ENCODE results near the gene NSL1. TPM values are rescaled to one million over a fixed set of nuclear protein-coding genes. Genes with fewer than 3 reads are reported as not detected.

NSL1 gene
- total and polyA plus RNA-seq, 4 donors = 9.2 to 48.8 (median 27.0) TPM

DNA sequence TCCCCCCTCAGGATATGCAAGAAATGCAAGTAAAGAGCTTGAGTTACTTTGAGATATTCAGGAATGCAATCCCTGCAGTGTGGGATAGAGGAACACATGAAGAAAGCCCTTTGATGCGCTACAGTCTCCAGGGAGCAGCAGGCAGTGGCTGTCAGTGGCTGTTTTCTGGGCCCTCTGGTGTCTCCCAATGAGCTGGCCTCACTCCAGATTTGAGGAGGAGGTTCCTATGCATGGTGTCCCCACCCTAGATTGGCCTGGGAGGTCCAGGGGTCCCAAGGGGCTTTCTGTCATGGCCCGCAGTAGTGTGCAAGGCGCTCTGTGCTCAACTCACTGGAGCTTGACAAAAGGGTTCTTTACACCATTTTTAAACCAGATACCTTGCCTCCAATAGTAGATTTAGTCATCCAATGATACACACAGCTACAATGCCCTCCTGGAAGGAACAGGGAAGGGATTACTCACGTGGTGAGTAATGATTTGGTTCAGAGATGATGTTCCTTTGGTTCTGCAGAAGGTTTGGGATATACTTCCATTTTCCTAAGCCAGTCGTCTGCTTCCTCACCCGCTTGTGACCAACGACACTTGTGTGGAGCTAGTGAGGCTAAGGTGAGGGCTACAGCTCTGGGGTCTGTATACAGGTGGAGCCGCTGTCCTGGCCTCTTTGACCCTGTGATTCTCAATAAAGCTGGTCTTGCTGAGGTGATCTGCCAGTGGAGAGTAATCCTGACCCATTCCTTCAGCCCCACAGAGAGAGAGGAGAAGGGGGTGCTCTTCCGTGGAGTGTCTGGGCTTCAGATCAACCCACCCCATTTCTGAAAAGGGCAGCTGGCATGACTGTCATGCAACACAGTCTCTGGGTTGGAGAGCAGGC, 98.6 kb downstream of the NSL1 start:
- TF ChIP-seq, protein P1, sequence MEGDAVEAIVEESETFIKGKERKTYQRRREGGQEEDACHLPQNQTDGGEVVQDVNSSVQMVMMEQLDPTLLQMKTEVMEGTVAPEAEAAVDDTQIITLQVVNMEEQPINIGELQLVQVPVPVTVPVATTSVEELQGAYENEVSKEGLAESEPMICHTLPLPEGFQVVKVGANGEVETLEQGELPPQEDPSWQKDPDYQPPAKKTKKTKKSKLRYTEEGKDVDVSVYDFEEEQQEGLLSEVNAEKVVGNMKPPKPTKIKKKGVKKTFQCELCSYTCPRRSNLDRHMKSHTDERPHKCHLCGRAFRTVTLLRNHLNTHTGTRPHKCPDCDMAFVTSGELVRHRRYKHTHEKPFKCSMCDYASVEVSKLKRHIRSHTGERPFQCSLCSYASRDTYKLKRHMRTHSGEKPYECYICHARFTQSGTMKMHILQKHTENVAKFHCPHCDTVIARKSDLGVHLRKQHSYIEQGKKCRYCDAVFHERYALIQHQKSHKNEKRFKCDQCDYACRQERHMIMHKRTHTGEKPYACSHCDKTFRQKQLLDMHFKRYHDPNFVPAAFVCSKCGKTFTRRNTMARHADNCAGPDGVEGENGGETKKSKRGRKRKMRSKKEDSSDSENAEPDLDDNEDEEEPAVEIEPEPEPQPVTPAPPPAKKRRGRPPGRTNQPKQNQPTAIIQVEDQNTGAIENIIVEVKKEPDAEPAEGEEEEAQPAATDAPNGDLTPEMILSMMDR (IDR thresholded peaks at IDR 0.05; ENCODE audit: control extremely low read depth, extremely low read depth) = no peak
- WGBS, 2 donors = 94 to 95% methylated on average over 9 of the region's 9 CpGs
- ATAC-seq (ENCODE audit: insufficient read depth, low FRiP score) = no peak
- Histone ChIP-seq H3K27me3 (ENCODE audit: control insufficient read depth in 3 of 3, insufficient read depth in 3 of 3, low read length in 2 of 3) (peaks cover 3 to 33% (median 20%) of the 10 kb centered on the region in 3 donors), H3K27ac (ENCODE audit: low read depth in 1 of 2, low read length in 1 of 2) (no peak overlapping the region), H3K4me1 (ENCODE audit: control insufficient read depth in 5 of 5, insufficient read depth in 5 of 5, low read length in 5 of 5) (peaks cover 0 to 16% (median 13%) of the 10 kb centered on the region in 5 donors), H3K4me3 (no peak overlapping the region), H3K36me3 (ENCODE audit: control insufficient read depth in 4 of 4, insufficient read depth in 4 of 4, low read length in 4 of 4) (no peaks in the 10 kb centered on the region), H3K9ac (ENCODE audit: insufficient read depth in 1 of 2, low read length in 2 of 2) (no peak overlapping the region), H3K9me3 (ENCODE audit: control insufficient read depth in 4 of 4, insufficient read depth in 3 of 4, low read length in 3 of 4) (no peaks in the 10 kb centered on the region)
- no peak for DNase-seq

DNA sequence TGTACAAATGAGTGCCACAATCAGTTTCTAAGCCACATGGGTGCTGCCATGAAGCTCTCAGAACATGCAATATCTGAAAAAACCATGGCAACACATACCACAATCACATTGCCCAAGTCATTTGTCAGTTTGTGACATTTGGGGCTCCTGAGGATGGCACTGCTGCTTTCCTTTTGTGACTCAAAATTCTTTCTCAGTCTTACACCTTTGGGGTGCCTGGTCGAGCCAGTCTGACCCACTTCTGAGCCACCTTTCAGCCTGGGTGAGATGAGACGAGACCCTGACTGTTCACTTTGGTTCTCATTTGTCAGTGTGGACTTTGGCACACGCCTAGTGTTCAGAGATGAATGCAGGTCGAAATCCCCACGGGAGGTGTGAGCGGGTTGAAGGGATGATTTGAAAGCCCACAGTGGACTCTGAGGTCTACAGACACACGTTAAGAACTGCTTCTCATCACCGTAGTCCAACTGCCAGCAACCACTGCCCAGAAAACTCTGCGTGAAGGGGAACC, 100.0 kb downstream of the NSL1 start:
- peaks cover 3 to 19% (median 6%) of the 10 kb centered on the region in 3 donors for H3K27me3 ChIP-seq (ENCODE audit: control insufficient read depth in 3 of 3, insufficient read depth in 3 of 3, low read length in 2 of 3)
- WGBS, 2 donors = 86 to 88% methylated on average over 9 of the region's 9 CpGs
- no peak overlapping the region for H3K9ac ChIP-seq (ENCODE audit: insufficient read depth in 1 of 2, low read length in 2 of 2)
- TF ChIP-seq, protein P1 (IDR thresholded peaks at IDR 0.05; ENCODE audit: control extremely low read depth, extremely low read depth) = no peak
- H3K9me3 ChIP-seq (ENCODE audit: control insufficient read depth in 4 of 4, insufficient read depth in 3 of 4, low read length in 3 of 4) = no peaks in the 10 kb centered on the region
- H3K4me3 ChIP-seq = no peak overlapping the region
- no peak for DNase-seq
- H3K27ac ChIP-seq (ENCODE audit: low read depth in 1 of 2, low read length in 1 of 2) = no peak overlapping the region
- ATAC-seq (ENCODE audit: insufficient read depth, low FRiP score) = no peak
- H3K4me1 ChIP-seq (ENCODE audit: control insufficient read depth in 5 of 5, insufficient read depth in 5 of 5, low read length in 5 of 5) = peaks cover 0 to 16% (median 10%) of the 10 kb centered on the region in 5 donors
- no peaks in the 10 kb centered on the region for H3K36me3 ChIP-seq (ENCODE audit: control insufficient read depth in 4 of 4, insufficient read depth in 4 of 4, low read length in 4 of 4)

DNA sequence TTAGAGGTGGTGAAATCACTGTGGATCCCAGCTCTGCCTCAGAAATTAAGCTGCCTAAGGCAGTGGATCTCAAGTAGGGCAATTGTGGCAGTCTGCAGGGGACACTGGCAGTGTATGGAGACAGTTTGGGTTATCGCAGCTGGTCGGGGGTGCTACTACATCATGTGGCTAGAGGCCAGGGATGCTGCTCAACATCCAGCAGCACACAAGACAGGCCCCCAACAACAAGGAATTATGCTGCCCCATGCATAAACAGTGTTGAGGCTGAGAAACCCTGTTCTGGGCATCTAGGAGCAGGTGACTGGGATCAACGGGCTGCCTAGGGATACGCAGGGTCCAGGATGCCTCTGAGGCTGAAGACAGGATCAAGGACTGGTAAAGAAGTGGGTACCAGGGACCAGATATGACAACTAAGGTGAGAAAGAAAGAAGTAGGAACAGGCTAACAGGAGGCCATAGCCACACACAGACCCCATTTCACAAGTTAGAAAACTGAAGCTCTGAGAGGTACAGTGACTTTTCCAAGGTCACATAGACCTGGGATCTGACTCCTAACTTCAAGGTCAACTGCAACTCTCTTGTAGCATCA, 100.7 kb downstream of the NSL1 start:
- Histone ChIP-seq H3K36me3 (ENCODE audit: control insufficient read depth in 4 of 4, insufficient read depth in 4 of 4, low read length in 4 of 4) (peaks cover 0 to 4% (median 0%) of the 10 kb centered on the region in 4 donors), H3K27me3 (ENCODE audit: control insufficient read depth in 3 of 3, insufficient read depth in 3 of 3, low read length in 2 of 3) (peaks cover 0 to 14% (median 3%) of the 10 kb centered on the region in 3 donors), H3K9ac (ENCODE audit: insufficient read depth in 1 of 2, low read length in 2 of 2) (no peak overlapping the region), H3K4me3 (no peak overlapping the region), H3K27ac (ENCODE audit: low read depth in 1 of 2, low read length in 1 of 2) (no peak overlapping the region), H3K4me1 (ENCODE audit: control insufficient read depth in 5 of 5, insufficient read depth in 5 of 5, low read length in 5 of 5) (peaks cover 0 to 16% (median 8%) of the 10 kb centered on the region in 5 donors), H3K9me3 (ENCODE audit: control insufficient read depth in 4 of 4, insufficient read depth in 3 of 4, low read length in 3 of 4) (no peaks in the 10 kb centered on the region)
- no peak for DNase-seq
- WGBS, 2 donors = 95 to 97% methylated on average over 4 of the region's 4 CpGs
- no peak for ATAC-seq (ENCODE audit: insufficient read depth, low FRiP score)
- TF ChIP-seq, protein P1 (IDR thresholded peaks at IDR 0.05; ENCODE audit: control extremely low read depth, extremely low read depth) = no peak
